AG09309 (cell line): ENCODE data around the gene OTOL1.

Experiments
- DNase-seq: peaks from one replicate; pipeline ENCODE4 v3.0.0-alpha.2; 2010; ENCODE audit warnings: low read depth
- H3K4me3 ChIP-seq: 2 replicates; pipeline ENCODE4 v1.5.1; 2011; ENCODE audit warnings: mild to moderate bottlenecking, low read depth, low read length, moderate library complexity; ENCODE audit not compliant: control insufficient read depth
- CTCF ChIP-seq: IDR thresholded peaks from 2 replicates; pipeline ENCODE4 v1.5.1; 2011; ENCODE audit warnings: mild to moderate bottlenecking, low read depth, low read length, inconsistent platforms; ENCODE audit not compliant: insufficient read depth, control insufficient read depth; ENCODE audit errors: missing control alignments

Gene OTOL1

DNA sequence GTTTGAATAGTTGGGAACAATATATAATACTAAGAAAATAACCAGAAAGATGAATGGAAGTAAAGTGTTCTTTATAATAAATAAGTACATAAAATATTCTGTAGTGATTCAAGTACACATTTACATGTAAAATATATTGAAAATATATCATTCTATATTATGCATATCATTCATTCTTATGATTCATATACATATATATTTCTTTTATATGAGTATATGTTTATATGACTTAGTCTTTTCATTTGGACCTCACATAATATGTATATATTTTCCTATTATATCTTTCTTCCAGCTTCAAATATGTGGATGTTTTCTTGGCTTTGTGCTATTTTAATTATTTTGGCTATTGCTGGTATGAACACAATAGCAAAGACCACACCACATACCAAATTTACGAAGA lies at the start of gene OTOL1:
Gene OTOL1, plus strand, starts transcription at position 301 of the 400 bp plus-strand sequence. Its CDS starts 0 bp downstream, at position 301.
- no peak for TF ChIP-seq CTCF
- H3K4me3 ChIP-seq = no peak within 1 kb of the TSS
- no peak for DNase-seq

GRCh38 chr3:161449785-161450184 lies 46.8 kb upstream of the OTOL1 start:
- no peak for TF ChIP-seq CTCF
- H3K4me3 ChIP-seq = no peak overlapping the region
- no peak for DNase-seq

DNA sequence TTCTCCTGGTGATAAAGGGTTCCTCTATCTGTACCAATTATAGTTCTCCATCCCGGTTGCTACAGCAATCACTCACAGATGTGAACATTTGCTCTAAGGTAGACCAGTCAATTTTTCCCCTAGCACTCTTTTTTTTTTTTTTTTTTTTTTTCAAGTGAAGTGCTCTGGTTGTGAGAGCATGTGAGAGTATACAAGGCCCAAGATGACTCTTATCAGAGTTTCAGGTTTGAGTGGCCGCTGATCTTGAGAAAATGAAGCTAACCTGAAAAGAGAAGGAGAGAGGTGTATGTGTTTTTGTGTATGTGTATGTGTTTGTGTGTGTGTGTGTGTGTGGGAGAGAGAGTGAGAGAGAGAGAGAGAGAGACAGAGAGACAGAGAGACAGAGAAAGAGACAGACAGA lies 44.4 kb upstream of the OTOL1 start:
- TF ChIP-seq CTCF = no peak
- no peak for DNase-seq
- no peak overlapping the region for H3K4me3 ChIP-seq

GRCh38 chr3:161454615-161455014 lies 42.0 kb upstream of the OTOL1 start:
- no peak overlapping the region for H3K4me3 ChIP-seq
- no peak for DNase-seq
- TF ChIP-seq CTCF = no peak

DNA sequence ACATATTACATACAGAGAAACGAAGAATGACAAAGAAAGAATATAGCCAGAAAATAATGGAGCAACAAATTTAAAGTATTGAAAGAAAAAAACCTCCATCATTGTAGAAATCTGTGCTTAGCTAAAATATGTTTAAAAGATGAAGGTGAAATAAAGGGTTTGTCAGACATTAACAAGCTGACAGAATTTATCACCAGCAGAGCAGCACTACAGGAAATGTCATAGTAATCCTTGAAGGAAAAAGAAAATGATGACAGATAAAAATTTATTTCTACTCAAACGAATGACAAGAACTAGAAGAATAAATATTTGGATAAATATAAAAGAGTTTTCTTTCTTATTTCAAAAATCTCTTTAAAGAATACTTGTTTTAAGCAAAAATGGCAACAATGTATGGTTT lies 40.6 kb upstream of the OTOL1 start:
- DNase-seq = no peak

GRCh38 chr3:161462138-161462537 lies 34.5 kb upstream of the OTOL1 start:
- H3K4me3 ChIP-seq = no peak overlapping the region
- DNase-seq = no peak
- TF ChIP-seq CTCF = no peak

More for the DNA sequence above, 40.6 kb upstream of the OTOL1 start:
- H3K4me3 ChIP-seq = no peak overlapping the region
- TF ChIP-seq CTCF = no peak

DNA sequence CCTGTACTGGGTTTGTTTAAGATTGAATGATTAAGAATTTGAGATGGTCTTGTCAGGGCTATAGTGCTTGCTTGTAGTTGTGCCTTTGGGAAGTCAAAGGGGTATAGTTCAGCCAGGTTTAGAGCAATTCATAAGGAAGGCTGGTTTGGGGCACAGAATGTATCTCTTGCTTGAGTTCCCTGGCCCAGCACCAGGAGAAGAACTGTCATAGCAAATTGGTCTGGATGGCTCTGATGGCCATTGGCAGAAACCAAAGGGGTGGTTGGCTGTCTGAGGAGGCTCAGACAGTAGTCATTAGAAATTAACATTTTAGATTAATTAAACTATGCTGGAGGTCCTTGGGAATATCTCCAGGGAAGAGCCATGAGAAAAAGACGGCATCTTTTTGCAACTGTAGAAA lies 25.4 kb upstream of the OTOL1 start:
- no peak for DNase-seq
- no peak overlapping the region for H3K4me3 ChIP-seq
- no peak for TF ChIP-seq CTCF
